GM12878 (cell line): ENCODE measurements around the gene GTSF1L. TPM values are rescaled to one million over a fixed set of nuclear protein-coding genes. Genes with fewer than 3 reads are reported as not detected.

Experiments used
- ATAC-seq: fragments of 200-7000 bp; cut with Tn5 transposase; 3 replicates; pipeline ENCODE4 v1.9.1; 2020; ENCODE audit warnings: mild to moderate bottlenecking, moderate library complexity
- BruUV-seq: library from RNA; stranded (reverse); fragments of 400-500 nt; replicated peaks from 2 replicates; lab custom pipeline; 2021; lab: Mats Ljungman, UMichigan
- CTCF ChIA-PET: fragments of 300-600 bp; sonication (Branson Sonifier 250); formaldehyde crosslinking; extraction: SDS; loops from one replicate; lab custom pipeline; 2021; ENCODE audit warnings: inconsistent platforms; lab: Yijun Ruan, JAX
- POLR2A ChIA-PET: fragments of 350-600 bp; formaldehyde crosslinking; extraction: SDS; loops from one replicate; lab custom pipeline; 2021; ENCODE audit warnings: inconsistent platforms; lab: Charles Lee
- RAD21 ChIA-PET: fragments of 300-600 bp; sonication (Branson Sonifier 250); formaldehyde crosslinking; loops from one replicate; lab custom pipeline; 2023; ENCODE audit warnings: antibody characterized with exemption; ENCODE audit not compliant: unreplicated experiment; lab: Charles Lee
- SMC1A ChIA-PET: fragments of 300-600 bp; sonication (Branson Sonifier 250); formaldehyde crosslinking; loops from one replicate; lab custom pipeline; 2023; ENCODE audit not compliant: unreplicated experiment, uncharacterized antibody; lab: Charles Lee
- DNase-seq: peaks from one replicate; pipeline ENCODE4 v3.0.0-alpha.2; 2011; ENCODE audit warnings: low read depth, low spot score
- FAIRE-seq: peaks from 3 replicates; lab custom pipeline; 2011; peaks lifted over from hg19 to GRCh38; lab: Jason Lieb, UNC
- H2AFZ ChIP-seq: 2 replicates; pipeline ENCODE4 v1.6.0; 2011; ENCODE audit warnings: low read depth, low read length, control low read depth; ENCODE audit not compliant: control insufficient read depth
- H3K27ac ChIP-seq: 2 replicates; pipeline ENCODE4 v1.5.1; 2011; ENCODE audit warnings: control low read depth; ENCODE audit not compliant: control insufficient read depth, insufficient read depth
- H3K27me3 ChIP-seq, 2 experiments: replicated peaks in 1 of 2; 2 replicates each; pipeline versions ENCODE4 v1.6.0 to v1.6.1; 2011; ENCODE audit warnings: low read length in 1 of 2; ENCODE audit not compliant: control insufficient read depth in 2 of 2, insufficient read depth in 2 of 2
- H3K36me3 ChIP-seq, 2 experiments: 2 replicates each; pipeline ENCODE4 v1.5.1; 2011; ENCODE audit warnings: low read length in 1 of 2; ENCODE audit not compliant: control insufficient read depth in 2 of 2, insufficient read depth in 2 of 2
- H3K4me1 ChIP-seq: 2 replicates; pipeline ENCODE4 v1.6.1; 2011; ENCODE audit warnings: mild to moderate bottlenecking, low read length, moderate library complexity, mixed read lengths; ENCODE audit not compliant: control insufficient read depth, insufficient read depth
- H3K4me2 ChIP-seq: 2 replicates; pipeline ENCODE4 v1.6.0; 2011; ENCODE audit warnings: control low read depth; ENCODE audit not compliant: control insufficient read depth, insufficient read depth
- H3K4me3 ChIP-seq: fragments of 200-600 bp; sonication (generic); 2 replicates; pipeline ENCODE4 v1.5.1; 2016
- H3K79me2 ChIP-seq: 2 replicates; pipeline ENCODE4 v1.6.0; 2011; ENCODE audit warnings: low read length; ENCODE audit not compliant: control insufficient read depth, insufficient read depth
- H3K9ac ChIP-seq: 2 replicates; pipeline ENCODE4 v1.8.0; 2011; ENCODE audit warnings: low read length, control low read depth, mixed read lengths; ENCODE audit not compliant: control insufficient read depth, insufficient read depth
- H3K9me3 ChIP-seq: replicated peaks from 3 replicates; pipeline ENCODE4 v1.5.1; 2011; ENCODE audit warnings: mild to moderate bottlenecking, low read length; ENCODE audit not compliant: control insufficient read depth, insufficient read depth
- H4K20me1 ChIP-seq: 2 replicates; pipeline ENCODE4 v1.6.0; 2011; ENCODE audit not compliant: control insufficient read depth, insufficient read depth
- BHLHE40 ChIP-seq, 2 experiments: fragments of 450-650 bp in 1 of 2; IDR thresholded peaks; 2 replicates each; pipeline ENCODE4 v1.6.1; 2011 to 2017; ENCODE audit warnings: low read depth in 2 of 2, borderline replicate concordance in 1 of 2, improper control_type of control experiment in 1 of 2, low read length in 1 of 2, mild to moderate bottlenecking in 1 of 2
- E2F4 ChIP-seq: IDR thresholded peaks from 2 replicates; pipeline ENCODE4 v1.6.1; 2012; ENCODE audit warnings: low read depth, low read length, improper control_type of control experiment
- FOXK2 ChIP-seq: fragments of 450-650 bp; IDR thresholded peaks from 2 replicates; pipeline ENCODE4 v1.6.1; 2017; ENCODE audit warnings: mild to moderate bottlenecking, moderate library complexity
- JUNB ChIP-seq: IDR thresholded peaks from 2 replicates; pipeline ENCODE4 v1.6.1; 2016; ENCODE audit warnings: antibody characterized with exemption, mild to moderate bottlenecking
- MTA3 ChIP-seq: IDR thresholded peaks from 2 replicates; pipeline ENCODE4 v1.6.1; 2012; ENCODE audit warnings: low read length, inconsistent platforms, borderline replicate concordance
- NFIC ChIP-seq: IDR thresholded peaks from 2 replicates; pipeline ENCODE4 v1.6.1; 2012; ENCODE audit warnings: low read depth, mild to moderate bottlenecking, inconsistent platforms, low read length, moderate library complexity
- NR2F1 ChIP-seq: fragments of 450-650 bp; conservative IDR thresholded peaks from 2 replicates; pipeline ENCODE4 v1.6.1; 2017; ENCODE audit warnings: mild to moderate bottlenecking
- PBX3 ChIP-seq: IDR thresholded peaks from 2 replicates; pipeline ENCODE4 v1.6.1; 2011; ENCODE audit warnings: mild to moderate bottlenecking, low read depth, low read length, moderate library complexity; ENCODE audit not compliant: insufficient replicate concordance
- RUNX3 ChIP-seq: IDR thresholded peaks from 2 replicates; pipeline ENCODE4 v1.6.1; 2012; ENCODE audit warnings: low read length, inconsistent platforms
- SIN3A ChIP-seq: IDR thresholded peaks from 2 replicates; pipeline ENCODE4 v1.6.1; 2012; ENCODE audit warnings: low read depth, low read length, improper control_type of control experiment
- SIX5 ChIP-seq: IDR thresholded peaks from 2 replicates; pipeline ENCODE4 v1.6.1; 2011; ENCODE audit warnings: mild to moderate bottlenecking, low read depth, low read length, moderate library complexity; ENCODE audit not compliant: severe bottlenecking
- SMARCA5 ChIP-seq: fragments of 450-650 bp; IDR thresholded peaks from 2 replicates; pipeline ENCODE4 v1.6.1; 2017; ENCODE audit warnings: mild to moderate bottlenecking
- USF1 ChIP-seq: IDR thresholded peaks from 2 replicates; pipeline ENCODE4 v1.6.1; 2011; ENCODE audit warnings: borderline replicate concordance, low read depth, mild to moderate bottlenecking, moderate library complexity, mixed read lengths, low read length; ENCODE audit not compliant: insufficient read depth; ENCODE audit errors: extremely low read length
- YY1 ChIP-seq: IDR thresholded peaks from 2 replicates; pipeline ENCODE4 v1.6.1; 2011; ENCODE audit warnings: low read depth, mild to moderate bottlenecking, low read length
- ZBED1 ChIP-seq: IDR thresholded peaks from 2 replicates; pipeline ENCODE4 v1.6.1; 2016; ENCODE audit warnings: borderline replicate concordance
- WGBS: methylation state at CpG from one replicate; pipeline ENCODE4 v1.1.6; 2016; ENCODE audit warnings: low lambda C conversion rate; ENCODE audit not compliant: insufficient replicate concordance, insufficient coverage; ENCODE audit errors: missing lambda C conversion rate; 5-methylcytosine and 5-hydroxymethylcytosine counted together
- in situ Hi-C: fragments of 300-500 bp; cut with MboI; formaldehyde crosslinking; loops from 9 replicates; pipeline ENCODE4 v1.14.3; 2018; ENCODE audit warnings: mixed read lengths
- intact Hi-C: fragments of 100-400 bp; cut with micrococcal nuclease; formaldehyde crosslinking; loops from one replicate; pipeline ENCODE4 v1.14.2; 2022; ENCODE audit not compliant: unreplicated experiment
- polyA plus RNA-seq, 11 experiments: library from polyadenylated mRNA; depleted of rRNA in 4 of 11; unstranded in 6 of 11; stranded (reverse) in 5 of 11; fragments of >200 nt; fragmentation: Nextera tagmentation in 4 of 11; fragmentation: Illumina TruSeq in 1 of 11; extraction: Ambion mirVana in 4 of 11; extraction: Trizol in 1 of 11; gene quantifications; 1 replicate in 1 of 11; 2 replicates in 10 of 11; pipeline versions ENCODE4 v1.2.1 to v1.2.3, GENCODE V29; 2011 to 2016; ENCODE audit warnings: inconsistent platforms in 2 of 11, missing spikeins in 2 of 11, low read depth in 1 of 11
- total RNA-seq, 4 experiments: library from RNA; depleted of rRNA in 3 of 4; stranded (reverse); fragments of >200 nt in 3 of 4; fragmentation: Illumina TruSeq in 1 of 4; extraction: Trizol in 1 of 4; gene quantifications; 2 replicates each; pipeline versions ENCODE4 v1.2.1 to v1.2.3, GENCODE V29; 2013 to 2021
- TF ChIP-seq, protein P1 (sequence below): IDR thresholded peaks from 2 replicates; pipeline ENCODE4 v1.6.1; 2012; ENCODE audit warnings: low read depth, low read length, improper control_type of control experiment

Gene GTSF1L
- total and polyA plus RNA-seq, 10 of the 15 experiments (the other 5 are each of a cell fraction or from before 2014, with no cell fraction given): 0.56 to 2.4 (median 1.3) TPM

GRCh38 chr20:43767686-43768474 is 41.1 kb upstream of the GTSF1L start:
- Histone ChIP-seq H3K4me1 (no peaks in the 10 kb centered on the region), H3K9me3 (no peaks in the 10 kb centered on the region), H3K9ac (no peak overlapping the region), H3K27me3 (no peaks in the 10 kb centered on the region), H3K4me2 (no peak overlapping the region), H3K27ac (no peak overlapping the region), H4K20me1 (no peaks in the 10 kb centered on the region), H3K36me3 (no peaks in the 10 kb centered on the region), H3K79me2 (no peaks in the 10 kb centered on the region), H3K4me3 (no peak overlapping the region), H2AFZ (no peak overlapping the region)
- DNase-seq (no peak), FAIRE-seq (peak; percentile 65), ATAC-seq (peak; percentile 22)
- POLR2A ChIA-PET: interaction anchor here (1.2 kb wide), 1 partner anchor 16 kb away, joined by 3 read pairs; no protein-coding TSS in a partner anchor
- CTCF ChIA-PET: interaction anchor here (0.7 to 0.9 kb wide), 3 partner anchors 12 to 57 kb away, joined by 3 read pairs; no protein-coding TSS in a partner anchor
- TF ChIP-seq SIN3A: no peak
- no peak for TF ChIP-seq USF1
- TF ChIP-seq FOXK2: no peak
- TF ChIP-seq, protein P1, sequence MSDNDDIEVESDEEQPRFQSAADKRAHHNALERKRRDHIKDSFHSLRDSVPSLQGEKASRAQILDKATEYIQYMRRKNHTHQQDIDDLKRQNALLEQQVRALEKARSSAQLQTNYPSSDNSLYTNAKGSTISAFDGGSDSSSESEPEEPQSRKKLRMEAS: no peak
- no peak for TF ChIP-seq YY1
- TF ChIP-seq NR2F1: no peak
- TF ChIP-seq E2F4: no peak
- no peak for TF ChIP-seq RUNX3
- TF ChIP-seq BHLHE40 (IDR thresholded peaks at IDR 0.05; ENCODE audit: borderline replicate concordance in 1 of 2, low read depth in 2 of 2, low read length in 1 of 2): no peak
- no peak for TF ChIP-seq ZBED1
- no peak for TF ChIP-seq SMARCA5
- TF ChIP-seq MTA3: no peak
- TF ChIP-seq NFIC: no peak
- TF ChIP-seq PBX3: no peak
- TF ChIP-seq JUNB: no peak
- no peak for TF ChIP-seq SIX5
- RAD21 ChIA-PET: no interaction called here
- intact Hi-C loops: no loop called here
- 34% methylated on average over 5 of the region's 5 CpGs for WGBS
- no TSS peak for BruUV-seq
- SMC1A ChIA-PET: interaction anchor here (2.8 kb wide), 1 partner anchor 57 kb away, joined by 10 read pairs; no protein-coding TSS in a partner anchor
- in situ Hi-C loops: no loop called here
